Fibroblast of lung (primary cell): Measurements from ENCODE around the gene RNASE12.

Experiments
- EZH2 ChIP-seq: IDR thresholded peaks from 2 replicates; pipeline ENCODE4 v1.5.1; 2012; ENCODE audit warnings: low read length, control low read depth, mild to moderate bottlenecking; ENCODE audit errors: missing control alignments
- TF ChIP-seq, protein P1 (sequence below), 2 donors: IDR thresholded peaks in 1 of 2; conservative IDR thresholded peaks in 1 of 2; 1 replicate in 1 of 2; 2 replicates in 1 of 2; pipeline ENCODE4 v1.5.1; 2011 to 2012; ENCODE audit warnings: low read length in 2 of 2, control low read depth in 1 of 2, inconsistent platforms in 1 of 2, low read depth in 1 of 2, mild to moderate bottlenecking in 1 of 2

DNA sequence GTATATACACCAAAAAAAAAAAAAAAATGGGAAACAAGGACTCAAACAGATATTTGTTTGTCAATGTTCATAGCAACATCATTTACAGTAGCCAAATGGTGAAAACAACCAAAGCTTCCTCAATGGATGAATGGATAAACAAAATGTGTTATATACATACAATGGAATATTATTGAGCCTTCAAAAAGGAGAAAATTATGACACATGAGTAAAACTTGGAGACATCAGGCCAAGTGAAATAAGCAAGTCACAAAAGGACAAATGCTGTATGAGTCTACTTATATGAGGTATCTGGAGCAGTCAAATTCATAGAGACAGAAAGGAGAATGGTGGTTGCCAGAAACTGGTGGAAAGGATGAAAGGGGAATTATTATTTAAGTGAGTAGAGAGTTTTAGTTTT, 38.2 kb downstream of the RNASE12 start:
- TF ChIP-seq, protein P1, sequence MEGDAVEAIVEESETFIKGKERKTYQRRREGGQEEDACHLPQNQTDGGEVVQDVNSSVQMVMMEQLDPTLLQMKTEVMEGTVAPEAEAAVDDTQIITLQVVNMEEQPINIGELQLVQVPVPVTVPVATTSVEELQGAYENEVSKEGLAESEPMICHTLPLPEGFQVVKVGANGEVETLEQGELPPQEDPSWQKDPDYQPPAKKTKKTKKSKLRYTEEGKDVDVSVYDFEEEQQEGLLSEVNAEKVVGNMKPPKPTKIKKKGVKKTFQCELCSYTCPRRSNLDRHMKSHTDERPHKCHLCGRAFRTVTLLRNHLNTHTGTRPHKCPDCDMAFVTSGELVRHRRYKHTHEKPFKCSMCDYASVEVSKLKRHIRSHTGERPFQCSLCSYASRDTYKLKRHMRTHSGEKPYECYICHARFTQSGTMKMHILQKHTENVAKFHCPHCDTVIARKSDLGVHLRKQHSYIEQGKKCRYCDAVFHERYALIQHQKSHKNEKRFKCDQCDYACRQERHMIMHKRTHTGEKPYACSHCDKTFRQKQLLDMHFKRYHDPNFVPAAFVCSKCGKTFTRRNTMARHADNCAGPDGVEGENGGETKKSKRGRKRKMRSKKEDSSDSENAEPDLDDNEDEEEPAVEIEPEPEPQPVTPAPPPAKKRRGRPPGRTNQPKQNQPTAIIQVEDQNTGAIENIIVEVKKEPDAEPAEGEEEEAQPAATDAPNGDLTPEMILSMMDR (conservative IDR thresholded peaks at IDR 0.05 in 1 of 2, IDR thresholded peaks at IDR 0.05 in 1 of 2; ENCODE audit: low read depth in 1 of 2, low read length in 2 of 2) = no peak
- no peak for TF ChIP-seq EZH2
